GM12878 (cell line): ENCODE results near the gene SGMS1. TPM values are rescaled to one million over a fixed set of nuclear protein-coding genes. Genes with fewer than 3 reads are reported as not detected.

Source experiments
- ATAC-seq: fragments of 200-7000 bp; cut with Tn5 transposase; 3 replicates; pipeline ENCODE4 v1.9.1; 2020; ENCODE audit warnings: mild to moderate bottlenecking, moderate library complexity
- BruUV-seq: library from RNA; stranded (reverse); fragments of 400-500 nt; replicated peaks from 2 replicates; lab custom pipeline; 2021; lab: Mats Ljungman, UMichigan
- CTCF ChIA-PET: fragments of 300-600 bp; sonication (Branson Sonifier 250); formaldehyde crosslinking; extraction: SDS; loops from one replicate; lab custom pipeline; 2021; ENCODE audit warnings: inconsistent platforms; lab: Yijun Ruan, JAX
- POLR2A ChIA-PET: fragments of 350-600 bp; formaldehyde crosslinking; extraction: SDS; loops from one replicate; lab custom pipeline; 2021; ENCODE audit warnings: inconsistent platforms; lab: Charles Lee
- RAD21 ChIA-PET: fragments of 300-600 bp; sonication (Branson Sonifier 250); formaldehyde crosslinking; loops from one replicate; lab custom pipeline; 2023; ENCODE audit warnings: antibody characterized with exemption; ENCODE audit not compliant: unreplicated experiment; lab: Charles Lee
- SMC1A ChIA-PET: fragments of 300-600 bp; sonication (Branson Sonifier 250); formaldehyde crosslinking; loops from one replicate; lab custom pipeline; 2023; ENCODE audit not compliant: unreplicated experiment, uncharacterized antibody; lab: Charles Lee
- DNase-seq: peaks from one replicate; pipeline ENCODE4 v3.0.0-alpha.2; 2011; ENCODE audit warnings: low read depth, low spot score
- FAIRE-seq: peaks from 3 replicates; lab custom pipeline; 2011; peaks lifted over from hg19 to GRCh38; lab: Jason Lieb, UNC
- H2AFZ ChIP-seq: 2 replicates; pipeline ENCODE4 v1.6.0; 2011; ENCODE audit warnings: low read depth, low read length, control low read depth; ENCODE audit not compliant: control insufficient read depth
- H3K27ac ChIP-seq: 2 replicates; pipeline ENCODE4 v1.5.1; 2011; ENCODE audit warnings: control low read depth; ENCODE audit not compliant: control insufficient read depth, insufficient read depth
- H3K27me3 ChIP-seq, 2 experiments: replicated peaks in 1 of 2; 2 replicates each; pipeline versions ENCODE4 v1.6.0 to v1.6.1; 2011; ENCODE audit warnings: low read length in 1 of 2; ENCODE audit not compliant: control insufficient read depth in 2 of 2, insufficient read depth in 2 of 2
- H3K36me3 ChIP-seq, 2 experiments: 2 replicates each; pipeline ENCODE4 v1.5.1; 2011; ENCODE audit warnings: low read length in 1 of 2; ENCODE audit not compliant: control insufficient read depth in 2 of 2, insufficient read depth in 2 of 2
- H3K4me1 ChIP-seq: 2 replicates; pipeline ENCODE4 v1.6.1; 2011; ENCODE audit warnings: mild to moderate bottlenecking, low read length, moderate library complexity, mixed read lengths; ENCODE audit not compliant: control insufficient read depth, insufficient read depth
- H3K4me2 ChIP-seq: 2 replicates; pipeline ENCODE4 v1.6.0; 2011; ENCODE audit warnings: control low read depth; ENCODE audit not compliant: control insufficient read depth, insufficient read depth
- H3K4me3 ChIP-seq: fragments of 200-600 bp; sonication (generic); 2 replicates; pipeline ENCODE4 v1.5.1; 2016
- H3K79me2 ChIP-seq: 2 replicates; pipeline ENCODE4 v1.6.0; 2011; ENCODE audit warnings: low read length; ENCODE audit not compliant: control insufficient read depth, insufficient read depth
- H3K9ac ChIP-seq: 2 replicates; pipeline ENCODE4 v1.8.0; 2011; ENCODE audit warnings: low read length, control low read depth, mixed read lengths; ENCODE audit not compliant: control insufficient read depth, insufficient read depth
- H3K9me3 ChIP-seq: replicated peaks from 3 replicates; pipeline ENCODE4 v1.5.1; 2011; ENCODE audit warnings: mild to moderate bottlenecking, low read length; ENCODE audit not compliant: control insufficient read depth, insufficient read depth
- H4K20me1 ChIP-seq: 2 replicates; pipeline ENCODE4 v1.6.0; 2011; ENCODE audit not compliant: control insufficient read depth, insufficient read depth
- KDM1A ChIP-seq: fragments of 200-600 bp; sonication (generic); IDR thresholded peaks from 2 replicates; pipeline ENCODE4 v1.6.1; 2016; ENCODE audit warnings: borderline replicate concordance
- NFYA ChIP-seq: IDR thresholded peaks from 2 replicates; pipeline ENCODE4 v1.6.1; 2011; ENCODE audit warnings: low read depth, mild to moderate bottlenecking, low read length, improper control_type of control experiment, borderline replicate concordance
- PAX8 ChIP-seq: fragments of 450-650 bp; IDR thresholded peaks from 2 replicates; pipeline ENCODE4 v1.6.1; 2017; ENCODE audit warnings: mild to moderate bottlenecking, moderate library complexity
- TAF1 ChIP-seq: IDR thresholded peaks from 2 replicates; pipeline ENCODE4 v1.6.1; 2011; ENCODE audit warnings: mild to moderate bottlenecking, low read depth, low read length, borderline replicate concordance
- ZNF24 ChIP-seq: fragments of 450-650 bp; IDR thresholded peaks from 2 replicates; pipeline ENCODE4 v1.6.1; 2017; ENCODE audit warnings: antibody characterized with exemption, mild to moderate bottlenecking
- WGBS: methylation state at CpG from one replicate; pipeline ENCODE4 v1.1.6; 2016; ENCODE audit warnings: low lambda C conversion rate; ENCODE audit not compliant: insufficient replicate concordance, insufficient coverage; ENCODE audit errors: missing lambda C conversion rate; 5-methylcytosine and 5-hydroxymethylcytosine counted together
- in situ Hi-C: fragments of 300-500 bp; cut with MboI; formaldehyde crosslinking; loops from 9 replicates; pipeline ENCODE4 v1.14.3; 2018; ENCODE audit warnings: mixed read lengths
- intact Hi-C: fragments of 100-400 bp; cut with micrococcal nuclease; formaldehyde crosslinking; loops from one replicate; pipeline ENCODE4 v1.14.2; 2022; ENCODE audit not compliant: unreplicated experiment
- polyA plus RNA-seq, 11 experiments: library from polyadenylated mRNA; depleted of rRNA in 4 of 11; unstranded in 6 of 11; stranded (reverse) in 5 of 11; fragments of >200 nt; fragmentation: Nextera tagmentation in 4 of 11; fragmentation: Illumina TruSeq in 1 of 11; extraction: Ambion mirVana in 4 of 11; extraction: Trizol in 1 of 11; gene quantifications; 1 replicate in 1 of 11; 2 replicates in 10 of 11; pipeline versions ENCODE4 v1.2.1 to v1.2.3, GENCODE V29; 2011 to 2016; ENCODE audit warnings: inconsistent platforms in 2 of 11, missing spikeins in 2 of 11, low read depth in 1 of 11
- total RNA-seq, 4 experiments: library from RNA; depleted of rRNA in 3 of 4; stranded (reverse); fragments of >200 nt in 3 of 4; fragmentation: Illumina TruSeq in 1 of 4; extraction: Trizol in 1 of 4; gene quantifications; 2 replicates each; pipeline versions ENCODE4 v1.2.1 to v1.2.3, GENCODE V29; 2013 to 2021
- TF ChIP-seq, protein P1 (sequence below): fragments of 450-650 bp; IDR thresholded peaks from 2 replicates; pipeline ENCODE4 v1.6.1; 2017; ENCODE audit warnings: mild to moderate bottlenecking, moderate library complexity

Gene SGMS1
- total and polyA plus RNA-seq, 10 of the 15 experiments (the other 5 are each of a cell fraction or from before 2014, with no cell fraction given), result 1.4 to 14.5 (median 4.9) TPM

DNA sequence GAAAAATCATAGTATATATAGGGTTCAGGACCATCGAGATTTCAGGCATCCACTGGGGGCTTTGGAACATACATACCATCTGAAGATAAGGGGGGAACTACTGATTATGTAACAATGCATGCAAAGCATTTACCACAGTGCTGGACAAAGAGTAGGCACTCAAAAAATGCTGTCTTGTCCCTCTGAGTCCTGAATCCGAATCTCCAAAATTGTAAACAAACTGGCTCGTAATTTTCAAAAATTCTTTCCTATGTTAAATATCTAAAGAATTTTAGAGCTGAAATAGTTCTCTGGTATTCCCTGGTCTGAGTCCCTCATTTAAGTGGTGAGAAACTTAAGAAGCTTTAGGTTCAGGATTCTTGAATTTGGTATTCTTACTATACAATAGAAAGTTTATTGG lies 204.7 kb downstream of the SGMS1 start:
- no peak for FAIRE-seq
- POLR2A ChIA-PET, result interaction anchor here (0.6 to 1.8 kb wide), 3 partner anchors 21 to 411 kb away, joined by 3 to 6 read pairs (median 3); no protein-coding TSS in a partner anchor
- SMC1A ChIA-PET, result interaction anchor here (1.2 to 7.2 kb wide), 17 partner anchors 13 to 202 kb away, joined by 3 to 78 read pairs (median 10); no protein-coding TSS in a partner anchor
- peak overlapping the region; percentile 96; the same call in 1 of the 2 replicates for H3K4me2 ChIP-seq
- RAD21 ChIA-PET, result interaction anchor here (1.5 to 3.0 kb wide), 7 partner anchors 13 to 203 kb away, joined by 5 to 14 read pairs (median 9); no protein-coding TSS in a partner anchor
- TF ChIP-seq TAF1 (no peak), KDM1A (no peak), ZNF24 (no peak), PAX8 (no peak), NFYA (no peak)
- TF ChIP-seq, protein P1, sequence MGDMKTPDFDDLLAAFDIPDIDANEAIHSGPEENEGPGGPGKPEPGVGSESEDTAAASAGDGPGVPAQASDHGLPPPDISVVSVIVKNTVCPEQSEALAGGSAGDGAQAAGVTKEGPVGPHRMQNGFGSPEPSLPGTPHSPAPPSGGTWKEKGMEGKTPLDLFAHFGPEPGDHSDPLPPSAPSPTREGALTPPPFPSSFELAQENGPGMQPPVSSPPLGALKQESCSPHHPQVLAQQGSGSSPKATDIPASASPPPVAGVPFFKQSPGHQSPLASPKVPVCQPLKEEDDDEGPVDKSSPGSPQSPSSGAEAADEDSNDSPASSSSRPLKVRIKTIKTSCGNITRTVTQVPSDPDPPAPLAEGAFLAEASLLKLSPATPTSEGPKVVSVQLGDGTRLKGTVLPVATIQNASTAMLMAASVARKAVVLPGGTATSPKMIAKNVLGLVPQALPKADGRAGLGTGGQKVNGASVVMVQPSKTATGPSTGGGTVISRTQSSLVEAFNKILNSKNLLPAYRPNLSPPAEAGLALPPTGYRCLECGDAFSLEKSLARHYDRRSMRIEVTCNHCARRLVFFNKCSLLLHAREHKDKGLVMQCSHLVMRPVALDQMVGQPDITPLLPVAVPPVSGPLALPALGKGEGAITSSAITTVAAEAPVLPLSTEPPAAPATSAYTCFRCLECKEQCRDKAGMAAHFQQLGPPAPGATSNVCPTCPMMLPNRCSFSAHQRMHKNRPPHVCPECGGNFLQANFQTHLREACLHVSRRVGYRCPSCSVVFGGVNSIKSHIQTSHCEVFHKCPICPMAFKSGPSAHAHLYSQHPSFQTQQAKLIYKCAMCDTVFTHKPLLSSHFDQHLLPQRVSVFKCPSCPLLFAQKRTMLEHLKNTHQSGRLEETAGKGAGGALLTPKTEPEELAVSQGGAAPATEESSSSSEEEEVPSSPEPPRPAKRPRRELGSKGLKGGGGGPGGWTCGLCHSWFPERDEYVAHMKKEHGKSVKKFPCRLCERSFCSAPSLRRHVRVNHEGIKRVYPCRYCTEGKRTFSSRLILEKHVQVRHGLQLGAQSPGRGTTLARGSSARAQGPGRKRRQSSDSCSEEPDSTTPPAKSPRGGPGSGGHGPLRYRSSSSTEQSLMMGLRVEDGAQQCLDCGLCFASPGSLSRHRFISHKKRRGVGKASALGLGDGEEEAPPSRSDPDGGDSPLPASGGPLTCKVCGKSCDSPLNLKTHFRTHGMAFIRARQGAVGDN, result no peak
- H3K79me2 ChIP-seq, result peaks cover 51% of the 10 kb centered on the region
- H3K4me1 ChIP-seq, result peaks cover 28% of the 10 kb centered on the region
- no peak overlapping the region for H2AFZ ChIP-seq
- no peak for DNase-seq
- CTCF ChIA-PET, result interaction anchor here (1.5 to 5.4 kb wide), 6 partner anchors 52 to 202 kb away, joined by 3 to 31 read pairs (median 11); no protein-coding TSS in a partner anchor
- intact Hi-C loops (loop anchor here (5.0 kb wide), 2 partner anchors 57 to 72 kb away; no protein-coding TSS in a partner anchor), in situ Hi-C loops (no loop called here)
- H4K20me1 ChIP-seq, result no peaks in the 10 kb centered on the region
- BruUV-seq, result no TSS peak
- ATAC-seq, result no peak
- no peak overlapping the region for H3K4me3 ChIP-seq
- no peaks in the 10 kb centered on the region for H3K9me3 ChIP-seq
- no peak overlapping the region for H3K9ac ChIP-seq
- H3K27me3 ChIP-seq, result no peaks in the 10 kb centered on the region
- WGBS, result 51% methylated on average over 3 of the region's 3 CpGs
- no peaks in the 10 kb centered on the region for H3K36me3 ChIP-seq
- H3K27ac ChIP-seq, result no peak overlapping the region
